Sigmoid colon (tissue), 7 donors: ENCODE measurements around the gene LNPEP. TPM values are rescaled to one million over a fixed set of nuclear protein-coding genes. Genes with fewer than 3 reads are reported as not detected.

Experiments
- DNase-seq: peaks from one replicate; pipeline ENCODE4 v3.0.0-alpha.2; 2019
- H3K27ac ChIP-seq, 4 donors: fragments of 200-600 bp; sonication (generic); one replicate each; pipeline ENCODE4 v1.5.1; 2016 to 2019; ENCODE audit warnings: mild to moderate bottlenecking in 1 of 4
- H3K27me3 ChIP-seq, 3 donors: fragments of 200-600 bp; sonication (generic); one replicate each; pipeline ENCODE4 v1.5.1; 2019; ENCODE audit warnings: mild to moderate bottlenecking in 1 of 3
- H3K36me3 ChIP-seq, 4 donors: fragments of 200-600 bp; sonication (generic); one replicate each; pipeline ENCODE4 v1.5.1; 2016 to 2019
- H3K4me1 ChIP-seq, 4 donors: fragments of 200-600 bp; sonication (generic); one replicate each; pipeline ENCODE4 v1.5.1; 2017 to 2019
- H3K4me3 ChIP-seq, 4 donors: fragments of 200-600 bp; sonication (generic); one replicate each; pipeline ENCODE4 v1.5.1; 2017 to 2019; ENCODE audit warnings: mild to moderate bottlenecking in 2 of 4, moderate library complexity in 1 of 4
- H3K9me3 ChIP-seq, 4 donors: fragments of 200-600 bp in 3 of 4; sonication (generic) in 3 of 4; one replicate each; pipeline versions ENCODE4 v1.5.1 to v1.6.1; 2013 to 2019
- CTCF ChIP-seq, 4 experiments: fragments of 450-650 bp in 3 of 4; fragments of 200-600 bp in 1 of 4; IDR thresholded peaks; one replicate each; pipeline ENCODE4 v1.5.1; 2016 to 2019; ENCODE audit warnings: antibody characterized with exemption in 4 of 4, mild to moderate bottlenecking in 3 of 4, moderate library complexity in 2 of 4
- EP300 ChIP-seq, 4 donors: sonication (generic); formaldehyde crosslinking; IDR thresholded peaks; one replicate each; pipeline ENCODE4 v1.6.1; 2017; ENCODE audit warnings: antibody characterized with exemption in 4 of 4
- POLR2A ChIP-seq, 2 donors: fragments of 450-650 bp; IDR thresholded peaks; one replicate each; pipeline ENCODE4 v1.6.1; 2016; ENCODE audit warnings: antibody characterized with exemption in 2 of 2, mild to moderate bottlenecking in 2 of 2, moderate library complexity in 2 of 2
- POLR2AphosphoS5 ChIP-seq, 4 donors: sonication (generic); formaldehyde crosslinking; IDR thresholded peaks; one replicate each; pipeline ENCODE4 v1.6.1; 2017; ENCODE audit warnings: antibody characterized with exemption in 4 of 4
- WGBS, 2 donors: extraction: QIAGEN DNeasy Blood & Tissue Kit; methylation state at CpG; one replicate each; pipeline ENCODE4 v1.1.7; 2013; 5-methylcytosine and 5-hydroxymethylcytosine counted together
- intact Hi-C: fragments of 100-400 bp; cut with DNase I; formaldehyde crosslinking; loops from one replicate; pipeline ENCODE4 v1.15.1; 2023
- polyA plus RNA-seq, 3 donors: library from polyadenylated mRNA; stranded (reverse); fragments of 200-250 nt; gene quantifications; one replicate each; pipeline ENCODE4 v1.2.3, GENCODE V29; 2013
- total RNA-seq, 4 donors: library from RNA; depleted of rRNA; stranded (reverse); fragments of >200 nt; gene quantifications; one replicate each; pipeline ENCODE4 v1.1.0, GENCODE V29; 2016
- donor health status: healthy with polysubstance abuse.
- donor health status: Bipolar disorder and iron deficiency.
- donor health status: healthy.

The LNPEP gene
- total and polyA plus RNA-seq, 7 donors = 1.4 to 68.1 (median 45.2) TPM

- Histone ChIP-seq H3K4me1 (peaks cover 0 to 7% (median 0%) of the 10 kb centered on the region in 4 donors), H3K27ac (no peak overlapping the region), H3K4me3 (no peak overlapping the region), H3K36me3 (peaks cover 0 to 70% (median 5%) of the 10 kb centered on the region in 4 donors), H3K9me3 (no peaks in the 10 kb centered on the region), H3K27me3 (no peaks in the 10 kb centered on the region)
- DNase-seq = no peak
- TF ChIP-seq POLR2AphosphoS5 (IDR thresholded peaks at IDR 0.05) (no peak), CTCF (IDR thresholded peaks at IDR 0.05) (no peak), EP300 (IDR thresholded peaks at IDR 0.05) (no peak), POLR2A (IDR thresholded peaks at IDR 0.05) (no peak)
- intact Hi-C loops = no loop called here
- WGBS, 2 donors = 95 to 97% methylated on average over 2 of the region's 2 CpGs
Observed at GRCh38 chr5:97004423-97005060, 68.7 kb downstream of the LNPEP start.

GRCh38 chr5:97006454-97007060 is 70.7 kb downstream of the LNPEP start:
- Histone ChIP-seq H3K4me3 (no peak overlapping the region), H3K36me3 (peaks cover 0 to 52% (median 5%) of the 10 kb centered on the region in 4 donors), H3K4me1 (peaks cover 0 to 7% (median 0%) of the 10 kb centered on the region in 4 donors), H3K27me3 (no peaks in the 10 kb centered on the region), H3K27ac (no peak overlapping the region), H3K9me3 (no peaks in the 10 kb centered on the region)
- 73 to 80% methylated on average over 3 of the region's 3 CpGs for WGBS, 2 donors
- DNase-seq = no peak
- TF ChIP-seq POLR2AphosphoS5 (IDR thresholded peaks at IDR 0.05) = no peak
- no peak for TF ChIP-seq POLR2A (IDR thresholded peaks at IDR 0.05)
- TF ChIP-seq EP300 (IDR thresholded peaks at IDR 0.05) = no peak
- no peak for TF ChIP-seq CTCF (IDR thresholded peaks at IDR 0.05)
- intact Hi-C loops = no loop called here

- TF ChIP-seq CTCF (IDR thresholded peaks at IDR 0.05) = no peak
- no peak for TF ChIP-seq EP300 (IDR thresholded peaks at IDR 0.05)
- H3K4me1 ChIP-seq = no peaks in the 10 kb centered on the region
- H3K4me3 ChIP-seq = no peak overlapping the region
- no peak for DNase-seq
- intact Hi-C loops = no loop called here
- H3K36me3 ChIP-seq = peaks cover 0 to 44% (median 0%) of the 10 kb centered on the region in 4 donors
- no peaks in the 10 kb centered on the region for H3K9me3 ChIP-seq
- no peaks in the 10 kb centered on the region for H3K27me3 ChIP-seq
- WGBS, 2 donors = 35 to 62% methylated on average over 3 of the region's 3 CpGs
- no peak overlapping the region for H3K27ac ChIP-seq
Observed at GRCh38 chr5:97009212-97009898, 73.5 kb downstream of the LNPEP start.

- H3K9me3 ChIP-seq = no peaks in the 10 kb centered on the region
- peaks cover 0 to 4% (median 2%) of the 10 kb centered on the region in 4 donors for H3K4me1 ChIP-seq
- H3K4me3 ChIP-seq = no peak overlapping the region
- DNase-seq = no peak
- peaks cover 0 to 44% (median 0%) of the 10 kb centered on the region in 4 donors for H3K36me3 ChIP-seq
- WGBS, 2 donors = 91 to 100% methylated on average over 1 of the region's 1 CpG
- H3K27me3 ChIP-seq = no peaks in the 10 kb centered on the region
- TF ChIP-seq EP300 (IDR thresholded peaks at IDR 0.05) (no peak), CTCF (IDR thresholded peaks at IDR 0.05) (no peak), POLR2A (IDR thresholded peaks at IDR 0.05) (no peak), POLR2AphosphoS5 (IDR thresholded peaks at IDR 0.05) (no peak)
- intact Hi-C loops = no loop called here
- no peak overlapping the region for H3K27ac ChIP-seq
Observed at GRCh38 chr5:97009921-97010320, 74.0 kb downstream of the LNPEP start.
